ENCODE results near the gene ARSG.

The ARSG gene

DNA sequence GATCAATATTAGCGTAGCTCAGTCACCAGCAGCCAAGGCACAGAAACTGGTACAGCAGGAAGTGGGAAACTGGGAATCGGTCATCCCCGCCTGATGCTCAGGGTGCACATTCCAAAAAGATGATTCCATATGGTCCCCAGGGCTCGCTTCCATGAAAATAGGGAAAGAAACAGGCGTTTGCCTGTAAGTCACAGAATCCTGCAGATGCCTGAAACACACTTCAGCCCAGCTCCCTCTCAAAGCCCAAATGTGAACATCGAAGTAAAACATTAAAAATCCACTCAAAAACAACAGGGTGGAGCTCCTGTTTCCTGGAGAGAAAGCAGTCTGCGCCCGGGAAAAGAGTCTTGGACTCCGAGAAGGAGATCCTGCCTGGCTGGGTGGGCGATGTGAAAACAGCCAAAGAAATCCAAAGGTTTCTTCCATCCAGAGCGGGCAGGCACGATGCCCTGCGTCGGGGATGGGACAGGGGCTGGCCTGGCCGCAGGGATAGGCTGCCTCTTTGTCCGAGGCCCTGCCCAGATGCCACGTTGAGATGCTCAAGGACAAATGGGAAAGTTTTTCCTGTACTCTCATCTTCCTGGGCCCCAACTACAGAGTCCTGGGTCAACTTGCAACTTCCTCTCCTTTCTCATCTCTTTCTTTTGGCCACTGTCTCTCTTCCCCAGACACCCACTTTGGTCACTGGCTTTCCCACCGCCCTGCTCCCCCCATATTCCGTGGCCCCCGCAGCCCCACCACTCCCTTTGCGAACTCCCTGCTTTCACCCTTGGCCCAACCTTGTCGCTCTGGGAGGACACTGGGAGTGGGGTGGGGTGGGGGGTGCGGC is 165.3 kb downstream of the ARSG start:
- peak in 1 of 2 donors; percentile 21 for DNase-seq

DNA sequence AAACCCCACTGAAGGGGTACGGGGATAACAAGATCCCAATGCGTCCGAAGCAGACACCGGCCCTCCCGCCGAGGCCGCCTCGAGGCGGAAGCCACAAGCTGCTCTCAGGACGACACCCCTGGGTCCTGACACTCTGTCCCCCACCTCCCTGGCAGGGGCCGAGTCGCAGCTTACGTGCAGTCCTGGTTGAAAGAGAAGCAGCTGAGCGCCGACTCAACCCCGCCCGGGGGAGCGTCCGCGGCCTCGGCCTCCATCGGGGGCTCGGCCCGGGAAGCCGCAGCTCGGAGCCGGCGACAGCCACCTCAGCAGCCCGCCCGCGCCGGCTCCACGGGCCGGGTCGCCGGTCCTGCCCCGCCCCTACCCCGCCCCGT is 165.9 kb downstream of the ARSG start, which contains the start of gene WIPI1:
Gene WIPI1, minus strand, starts transcription at position 329 of the 371 bp plus-strand sequence. Its CDS starts 75 bp downstream, at position 254.
- DNase-seq: no peak

DNA sequence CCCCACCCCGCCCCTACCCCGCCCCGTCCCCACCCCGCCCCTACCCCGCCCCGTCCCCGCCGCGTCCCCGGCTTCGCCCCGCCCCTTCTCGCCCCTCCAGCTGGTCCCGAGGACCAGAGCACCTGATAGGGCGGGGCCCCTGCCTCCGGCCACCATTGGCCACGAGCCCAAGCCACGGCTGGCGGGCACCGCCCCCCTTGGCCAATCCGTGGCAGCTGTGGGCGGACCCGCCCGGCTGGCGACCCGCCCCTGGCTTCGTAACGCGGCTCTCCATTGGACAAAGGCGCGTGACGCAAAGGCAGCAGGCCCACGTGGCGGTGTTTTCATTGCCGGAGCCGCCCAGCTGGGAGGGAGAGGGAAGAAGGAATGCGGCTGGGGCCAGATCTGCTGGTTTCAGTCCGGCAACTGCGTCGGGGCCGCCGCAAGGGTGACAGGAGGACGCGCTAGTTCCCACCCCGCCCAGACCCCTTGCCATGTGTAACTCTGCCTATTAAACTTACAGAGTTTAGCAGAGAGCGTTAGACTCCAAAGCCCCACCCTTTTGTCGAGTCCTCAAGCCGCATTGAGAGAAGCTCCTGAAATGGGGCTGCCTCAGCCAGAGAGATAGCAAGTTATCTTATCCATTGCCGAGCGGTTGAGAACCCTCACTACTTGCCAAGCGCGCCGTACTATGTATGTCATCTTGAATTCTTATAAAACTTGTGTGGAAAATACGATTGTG is 166.4 kb downstream of the ARSG start:
- peak; percentile 99 for DNase-seq

DNA sequence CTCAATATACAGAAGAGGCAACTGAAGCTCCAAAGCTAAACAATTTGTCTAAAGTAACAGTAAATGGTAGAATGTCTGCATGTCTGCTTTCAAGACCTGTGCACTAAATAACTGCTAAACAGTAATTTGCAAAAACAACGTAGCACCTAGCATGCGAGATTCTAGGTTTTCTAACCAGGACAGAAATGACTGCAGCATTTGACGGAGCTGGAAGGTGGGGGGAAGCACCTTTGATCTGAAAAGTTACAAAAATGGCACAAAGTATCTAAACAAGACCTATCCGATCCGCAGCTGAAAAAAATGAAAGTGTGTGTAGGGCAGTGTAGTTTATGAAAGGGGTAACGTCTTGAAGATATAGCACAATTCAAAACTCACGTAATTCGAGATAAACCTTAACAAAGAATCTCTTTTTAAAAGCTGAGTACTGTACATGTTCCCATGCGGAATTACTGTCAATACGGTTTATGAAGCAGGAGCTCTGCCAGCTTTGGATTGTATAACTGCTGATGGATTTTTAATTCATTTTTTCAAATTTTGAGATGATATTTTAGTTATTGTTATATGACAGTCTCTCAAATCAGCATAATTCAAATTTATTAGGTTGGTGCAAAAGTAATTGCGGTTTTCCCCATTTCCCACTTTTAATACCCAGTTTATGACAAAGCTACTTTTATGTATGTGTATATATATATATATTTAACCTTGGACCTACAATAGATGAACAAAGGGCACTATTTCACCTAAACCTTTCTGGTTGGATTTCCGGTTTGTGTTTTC is 167.2 kb downstream of the ARSG start:
- DNase-seq: no peak

DNA sequence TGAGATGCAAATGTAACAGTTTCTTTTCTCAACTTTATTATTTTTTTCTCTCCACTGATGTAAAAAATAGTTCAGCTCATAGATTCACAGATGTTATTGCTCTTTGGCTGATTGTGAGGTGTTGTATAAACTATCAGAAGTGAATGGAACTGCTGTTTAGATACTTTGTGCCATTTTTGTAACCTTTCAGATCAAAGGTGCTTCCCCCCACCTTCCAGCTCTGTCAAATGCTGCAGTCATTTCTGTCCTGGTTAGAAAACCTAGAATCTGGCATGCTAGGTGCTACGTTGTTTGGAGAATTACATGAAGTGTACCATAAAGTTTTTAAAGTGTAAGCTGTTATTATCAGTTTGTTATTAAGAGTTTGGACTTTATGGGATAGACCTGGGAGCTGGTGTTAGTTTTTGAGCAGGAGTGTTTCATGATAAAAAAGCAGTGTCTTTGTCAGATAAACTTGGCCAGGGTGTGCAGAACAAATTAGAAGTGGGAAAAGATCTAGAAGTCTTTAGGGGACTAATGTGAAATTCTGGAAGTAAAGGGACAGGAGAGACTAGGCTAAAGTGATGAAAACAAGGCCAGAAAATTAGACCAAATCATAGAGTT is 167.8 kb downstream of the ARSG start:
- no peak for DNase-seq

DNA sequence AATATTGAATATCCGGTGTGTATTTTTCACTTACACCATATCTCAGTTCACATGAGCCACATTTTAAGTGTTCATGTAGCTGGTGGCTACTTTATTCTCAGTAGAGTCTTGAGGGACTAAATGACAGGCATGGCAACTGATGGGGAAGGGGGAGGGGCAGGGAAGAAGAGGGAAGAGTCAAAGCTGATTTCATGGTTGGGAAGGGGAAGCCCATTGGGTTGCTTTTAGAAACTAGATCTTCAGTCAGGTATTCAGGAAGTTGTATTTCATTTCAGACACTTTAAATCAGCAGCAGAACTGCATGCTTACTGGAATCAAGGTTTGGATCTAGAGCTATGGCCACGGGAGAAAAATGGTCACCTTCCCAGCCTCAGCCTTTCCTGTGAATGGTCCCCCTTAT is 168.9 kb downstream of the ARSG start:
- DNase-seq: no peak

DNA sequence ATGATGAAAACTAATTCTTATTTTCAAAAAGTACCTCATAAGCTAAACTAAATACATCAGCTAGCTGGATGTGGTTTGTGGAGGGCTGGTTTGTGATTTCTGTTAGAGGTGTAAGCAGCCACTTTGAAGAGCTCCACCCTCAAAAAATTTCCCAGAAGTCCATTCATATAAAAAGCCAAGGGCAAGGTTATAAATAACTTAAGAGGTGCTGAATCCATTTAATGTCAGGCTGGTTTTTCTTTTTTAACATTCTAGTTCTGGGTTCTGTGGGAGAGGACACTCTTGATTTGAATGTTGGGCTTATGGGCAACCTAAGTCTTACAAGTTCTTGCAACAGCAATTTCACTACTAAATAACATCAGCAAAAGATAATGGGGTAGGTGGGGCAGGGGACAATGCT is 169.4 kb downstream of the ARSG start:
- peak; percentile 35 to 74 for DNase-seq

DNA sequence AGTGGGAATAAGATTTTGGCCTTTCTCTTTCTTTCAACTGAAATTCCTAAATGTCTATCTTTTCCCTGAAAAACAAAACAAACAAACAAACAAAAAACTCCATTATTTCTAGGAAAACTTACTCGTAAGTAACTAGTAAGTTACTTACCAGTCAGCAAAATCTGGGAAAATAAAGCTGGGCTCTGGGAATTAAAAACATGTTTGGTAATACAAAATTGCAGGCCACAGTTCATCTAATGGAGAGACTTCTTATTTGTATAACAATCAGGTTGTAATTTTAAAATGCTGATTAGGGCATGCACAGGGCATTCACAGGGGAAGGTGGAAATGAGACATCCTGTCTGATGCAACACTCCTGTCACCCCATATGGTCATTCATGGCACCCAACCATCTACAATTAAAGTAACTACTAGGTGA is 169.8 kb downstream of the ARSG start:
- DNase-seq: no peak

DNA sequence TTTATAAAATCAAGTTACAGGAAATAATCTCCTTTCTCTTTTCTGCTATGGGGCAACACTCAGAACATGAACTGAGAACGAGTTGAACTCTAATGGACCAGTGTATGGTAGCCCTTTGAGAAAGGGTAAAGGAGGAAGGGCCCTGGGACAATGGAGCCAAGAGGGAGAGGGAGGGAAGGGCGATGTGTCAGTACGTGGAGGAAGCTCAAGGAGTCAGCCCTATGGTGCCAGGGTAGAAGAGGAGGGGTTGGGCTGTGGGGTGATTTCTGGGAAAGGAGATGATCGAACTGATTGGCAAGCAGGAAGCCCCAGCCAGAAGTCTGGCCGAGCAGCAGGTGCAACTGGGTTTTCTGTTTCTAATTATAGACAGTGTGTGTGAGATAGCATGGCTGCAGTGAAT is 170.3 kb downstream of the ARSG start:
- no peak for DNase-seq

DNA sequence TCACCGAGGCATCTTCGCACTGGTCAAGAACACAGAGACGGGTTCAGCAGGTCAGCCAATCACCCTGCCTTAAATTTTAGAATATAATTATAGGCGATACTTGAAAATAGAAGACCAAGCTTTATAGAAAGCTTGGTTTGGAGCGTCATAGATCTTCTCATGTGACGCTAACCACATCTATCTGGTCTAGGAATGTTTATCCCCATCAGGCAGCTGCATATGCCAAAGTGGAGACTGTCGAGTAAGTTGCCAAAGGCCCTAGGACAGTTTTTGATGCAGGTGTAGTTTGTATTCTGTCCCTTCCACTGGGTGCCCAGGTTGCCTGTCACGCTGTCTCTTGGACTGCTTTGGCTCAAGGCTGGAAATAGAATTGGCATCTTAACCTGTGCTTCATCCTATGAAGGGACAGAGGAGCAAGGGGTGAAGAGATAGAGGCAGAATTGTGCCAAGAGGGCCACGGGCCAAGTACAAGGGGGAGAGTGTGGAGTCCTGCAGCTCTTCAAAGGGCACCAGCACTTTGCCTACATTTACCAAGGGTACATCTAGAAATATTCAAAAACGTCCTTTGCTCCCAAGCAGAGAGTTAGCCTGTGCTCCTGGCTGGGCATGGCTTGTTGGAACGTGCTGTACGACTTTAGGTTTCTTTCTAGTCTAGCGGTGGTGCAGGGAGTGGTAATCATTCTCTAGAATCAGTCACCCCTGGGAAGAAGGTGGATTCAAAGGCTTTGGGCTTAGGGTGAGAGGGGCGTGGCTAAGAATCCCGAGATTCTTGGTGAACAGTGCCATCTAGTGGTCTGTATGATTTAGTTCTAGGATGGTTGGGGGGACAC is 171.3 kb downstream of the ARSG start:
- DNase-seq: peak; percentile 73 to 85

DNA sequence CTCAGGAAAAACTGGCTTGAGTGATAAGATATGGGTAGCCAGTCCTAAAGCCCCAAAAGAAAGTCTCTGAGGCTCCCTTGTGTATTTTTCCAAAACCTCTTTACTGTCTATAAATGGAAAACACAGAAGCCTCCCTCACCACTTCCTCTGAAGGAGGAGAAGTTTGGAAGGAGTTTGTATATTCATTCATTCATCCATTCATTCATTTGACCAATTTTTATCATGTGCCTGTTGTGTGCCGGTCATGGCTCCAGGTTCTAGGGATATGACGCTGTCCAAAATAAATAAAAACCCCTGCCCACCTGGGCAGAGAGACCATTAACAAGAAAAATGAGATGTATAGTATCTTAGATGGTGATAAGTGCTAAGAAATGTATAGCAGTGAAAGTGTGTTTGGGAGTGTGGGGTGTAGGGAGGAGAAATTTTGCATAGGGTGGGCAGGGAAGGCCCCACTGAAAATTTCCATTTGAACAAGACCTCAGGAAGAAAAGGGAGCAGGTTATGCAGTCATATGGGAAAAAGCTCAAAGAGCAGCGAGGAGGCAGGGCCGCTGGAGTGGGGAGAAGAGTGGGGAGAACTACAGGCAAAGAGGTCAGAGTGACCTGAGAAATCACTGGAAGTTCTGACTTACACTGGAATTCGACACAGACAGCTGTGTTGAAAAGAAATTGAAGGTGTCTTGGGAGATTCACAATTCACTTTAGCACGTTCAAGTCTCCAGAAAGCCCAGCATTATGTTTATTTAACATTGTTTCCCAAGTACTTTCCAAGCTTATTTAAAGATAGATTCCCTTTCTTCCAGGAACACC is 172.1 kb downstream of the ARSG start:
- no peak for DNase-seq

DNA sequence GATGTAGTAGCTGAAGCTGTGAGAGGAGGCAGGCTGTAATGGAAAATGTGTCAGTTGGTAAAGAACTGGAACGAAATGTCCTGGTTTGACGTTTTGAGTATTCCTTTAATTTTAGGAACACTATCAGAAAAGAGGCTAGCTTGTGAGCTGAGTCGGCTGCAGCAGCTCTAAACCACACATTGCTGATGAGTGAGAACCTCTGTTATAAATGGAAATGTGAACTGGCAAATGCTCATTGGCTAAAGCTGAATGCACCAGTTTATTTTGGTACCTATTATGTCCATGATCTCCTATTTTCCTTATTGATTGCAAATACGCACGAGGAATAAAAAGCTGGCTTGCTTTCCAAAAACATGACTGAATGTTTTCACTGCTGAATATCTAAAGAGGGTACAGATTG is 177.0 kb downstream of the ARSG start:
- DNase-seq: no peak

DNA sequence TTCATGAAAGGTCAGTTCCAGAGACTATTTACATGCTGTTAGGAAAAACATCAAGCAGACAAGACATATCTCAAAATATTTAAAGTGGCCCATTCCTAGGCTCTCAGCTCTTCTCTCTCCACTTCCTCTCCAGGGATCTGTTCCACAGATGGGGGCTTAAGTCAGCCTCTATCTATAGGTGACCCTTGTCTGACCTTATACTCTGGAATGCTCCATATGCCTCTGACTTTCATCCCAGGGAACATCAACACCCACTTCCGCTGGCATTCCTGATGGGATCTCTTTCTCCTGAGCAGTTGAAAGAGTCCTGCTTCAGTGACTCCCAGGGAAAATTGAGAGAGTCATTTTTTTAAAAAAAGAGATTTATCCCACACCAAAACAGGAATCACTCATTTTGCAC is 177.5 kb downstream of the ARSG start:
- DNase-seq: no peak
